ENCODE results near the gene C2orf78.
"Not testable (repeated sequence)": the region's sequence is repeated elsewhere in the genome, so short reads cannot be mapped to it uniquely, and the experiment has no call there.

Gene C2orf78

DNA sequence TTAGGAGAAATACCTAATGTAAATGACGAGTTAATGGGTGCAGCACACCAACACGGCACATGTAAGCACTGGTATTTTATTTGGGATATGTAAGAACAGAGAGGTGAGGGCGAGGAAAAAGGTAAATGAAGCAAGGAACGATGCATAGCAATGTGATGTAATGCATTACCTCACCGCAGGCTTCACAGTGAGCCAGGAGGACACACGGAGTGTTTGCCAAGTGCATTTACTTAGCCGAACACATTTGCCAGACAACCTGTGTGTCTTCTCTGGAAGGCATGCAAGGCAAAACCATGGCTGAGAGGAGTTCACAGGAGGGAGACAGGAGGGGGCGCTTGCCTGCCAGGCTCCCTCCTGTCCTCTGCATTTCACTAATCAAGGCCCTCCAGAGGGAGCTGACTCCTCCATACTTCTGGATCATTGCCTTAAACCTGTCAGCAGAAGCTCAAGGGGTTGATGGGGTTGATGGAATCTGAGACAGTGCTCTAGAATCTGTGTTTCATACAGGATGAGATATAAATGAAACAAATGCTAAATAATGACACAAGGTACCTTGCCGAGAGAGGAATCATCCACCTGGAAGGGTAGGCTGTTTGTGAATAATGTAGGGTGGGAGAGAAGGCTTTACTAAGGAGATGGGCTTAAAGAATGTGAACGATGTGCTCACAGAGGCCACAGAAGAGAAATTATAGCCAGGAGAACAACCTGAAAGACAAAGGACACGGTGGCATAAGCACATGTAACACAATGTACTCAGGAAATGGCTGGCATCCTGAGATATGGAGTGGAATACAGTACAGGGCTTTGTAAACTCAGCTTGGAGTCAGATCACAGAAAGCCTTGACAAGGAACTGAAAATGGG lies 37.7 kb upstream of the C2orf78 start:
- H3K36me3 ChIP-seq (ENCODE audit: control insufficient read depth, insufficient read depth, low read length) = peaks cover 4% of the 10 kb centered on the region
- TF ChIP-seq, protein P1, sequence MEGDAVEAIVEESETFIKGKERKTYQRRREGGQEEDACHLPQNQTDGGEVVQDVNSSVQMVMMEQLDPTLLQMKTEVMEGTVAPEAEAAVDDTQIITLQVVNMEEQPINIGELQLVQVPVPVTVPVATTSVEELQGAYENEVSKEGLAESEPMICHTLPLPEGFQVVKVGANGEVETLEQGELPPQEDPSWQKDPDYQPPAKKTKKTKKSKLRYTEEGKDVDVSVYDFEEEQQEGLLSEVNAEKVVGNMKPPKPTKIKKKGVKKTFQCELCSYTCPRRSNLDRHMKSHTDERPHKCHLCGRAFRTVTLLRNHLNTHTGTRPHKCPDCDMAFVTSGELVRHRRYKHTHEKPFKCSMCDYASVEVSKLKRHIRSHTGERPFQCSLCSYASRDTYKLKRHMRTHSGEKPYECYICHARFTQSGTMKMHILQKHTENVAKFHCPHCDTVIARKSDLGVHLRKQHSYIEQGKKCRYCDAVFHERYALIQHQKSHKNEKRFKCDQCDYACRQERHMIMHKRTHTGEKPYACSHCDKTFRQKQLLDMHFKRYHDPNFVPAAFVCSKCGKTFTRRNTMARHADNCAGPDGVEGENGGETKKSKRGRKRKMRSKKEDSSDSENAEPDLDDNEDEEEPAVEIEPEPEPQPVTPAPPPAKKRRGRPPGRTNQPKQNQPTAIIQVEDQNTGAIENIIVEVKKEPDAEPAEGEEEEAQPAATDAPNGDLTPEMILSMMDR (IDR thresholded peaks at IDR 0.05; ENCODE audit: insufficient read depth, low read length, poor library complexity, severe bottlenecking) = no peak

DNA sequence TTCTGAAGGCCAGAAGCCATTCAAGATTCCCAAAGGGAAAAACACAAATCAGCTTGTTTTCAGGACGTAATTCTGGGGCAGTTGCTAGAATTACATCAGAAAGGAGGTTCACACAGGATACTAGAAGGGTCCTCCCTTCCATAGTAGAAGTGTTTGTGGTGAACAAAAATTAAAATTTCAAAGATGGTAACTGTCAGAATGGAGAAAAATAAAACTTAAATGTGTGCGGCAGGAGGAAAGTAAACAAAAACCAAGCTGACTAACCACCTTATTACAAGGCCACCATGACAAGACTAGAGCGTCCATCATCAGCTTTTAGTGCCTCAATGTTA lies 37.1 kb upstream of the C2orf78 start:
- Histone ChIP-seq H3K4me3 (replicated peaks; ENCODE audit: low read depth, low read length) (no peak overlapping the region), H3K27me3 (replicated peaks; ENCODE audit: control insufficient read depth, insufficient read depth, low read length) (no peaks in the 10 kb centered on the region), H3K36me3 (ENCODE audit: control insufficient read depth, insufficient read depth, low read length) (peaks cover 4% of the 10 kb centered on the region)
- TF ChIP-seq, protein P1 (IDR thresholded peaks at IDR 0.05; ENCODE audit: insufficient read depth, low read length, poor library complexity, severe bottlenecking) = no peak
- DNase-seq (ENCODE audit: extremely low read depth, insufficient read length) = no peak

More for the DNA sequence above, 37.7 kb upstream of the C2orf78 start:
- DNase-seq (ENCODE audit: extremely low read depth, insufficient read length) = no peak
- Histone ChIP-seq H3K27me3 (replicated peaks; ENCODE audit: control insufficient read depth, insufficient read depth, low read length) (no peaks in the 10 kb centered on the region), H3K4me3 (replicated peaks; ENCODE audit: low read depth, low read length) (no peak overlapping the region)

DNA sequence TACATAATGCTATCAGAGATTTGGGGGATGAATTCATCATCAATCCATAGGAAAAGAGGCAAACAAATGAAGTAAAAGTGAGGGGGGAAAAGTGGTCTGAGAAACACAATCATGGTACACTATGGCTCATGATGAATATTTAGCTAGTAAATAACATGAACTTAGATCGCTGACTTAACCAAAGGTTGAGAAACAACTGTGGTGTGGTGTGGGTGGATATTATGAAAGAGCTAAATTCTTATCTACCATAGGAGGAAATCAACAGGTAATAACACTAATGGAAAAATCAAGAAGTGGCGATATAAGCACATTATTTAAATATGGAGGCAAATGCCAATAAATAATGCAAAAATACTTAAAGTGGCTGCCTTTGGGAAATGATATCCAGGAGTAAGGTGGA lies 34.7 kb upstream of the C2orf78 start:
- Histone ChIP-seq H3K4me3 (replicated peaks; ENCODE audit: low read depth, low read length) (no peak overlapping the region), H3K27me3 (replicated peaks; ENCODE audit: control insufficient read depth, insufficient read depth, low read length) (no peaks in the 10 kb centered on the region), H3K36me3 (ENCODE audit: control insufficient read depth, insufficient read depth, low read length) (peaks cover 4% of the 10 kb centered on the region)
- TF ChIP-seq, protein P1 (IDR thresholded peaks at IDR 0.05; ENCODE audit: insufficient read depth, low read length, poor library complexity, severe bottlenecking) = no peak
- DNase-seq (ENCODE audit: extremely low read depth, insufficient read length) = no peak

DNA sequence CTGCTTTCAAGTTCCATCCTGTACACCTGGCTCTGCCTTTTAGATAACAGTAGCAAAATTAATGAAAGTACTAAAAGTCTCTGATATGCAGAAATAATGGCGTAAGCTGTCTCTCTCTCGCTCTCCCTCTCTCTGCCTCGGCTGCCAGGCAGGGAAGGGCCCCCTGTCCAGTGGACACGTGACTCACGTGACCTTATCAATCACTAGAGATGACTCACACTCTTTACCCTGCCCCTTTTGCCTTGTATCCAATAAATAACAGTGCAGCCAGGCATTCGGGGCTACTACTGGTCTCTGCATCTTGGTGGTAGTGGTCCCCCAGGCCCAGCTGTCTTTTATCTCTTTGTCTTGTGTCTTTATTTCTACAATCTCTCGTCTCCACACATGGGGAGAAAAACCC lies 29.7 kb upstream of the C2orf78 start:
- not testable (repeated sequence) for H3K27me3 ChIP-seq (replicated peaks; ENCODE audit: control insufficient read depth, insufficient read depth, low read length); DNase-seq (ENCODE audit: extremely low read depth, insufficient read length); H3K36me3 ChIP-seq (ENCODE audit: control insufficient read depth, insufficient read depth, low read length)

DNA sequence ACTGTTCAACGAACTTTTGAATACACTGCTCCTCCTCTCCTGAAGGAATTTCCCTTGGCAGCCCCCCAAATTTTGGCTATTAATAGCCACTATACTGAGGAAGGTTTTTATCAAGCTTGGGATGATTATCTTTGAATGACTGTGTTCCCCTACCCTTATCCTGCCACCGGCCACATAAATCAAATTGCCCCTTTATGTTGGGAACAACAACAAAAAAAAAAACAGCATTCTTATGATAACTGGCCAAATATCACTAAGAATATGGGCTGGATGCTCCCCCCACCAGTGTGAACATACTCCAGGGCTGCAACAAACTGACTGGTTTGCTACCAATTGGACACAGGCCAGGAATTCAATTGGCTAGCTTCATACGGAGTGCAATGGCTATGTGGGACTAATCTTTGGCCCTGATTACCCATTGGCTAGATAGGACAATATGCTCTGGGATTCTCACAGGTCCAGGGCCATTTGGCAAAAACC lies 24.7 kb upstream of the C2orf78 start:
- TF ChIP-seq, protein P1 (IDR thresholded peaks at IDR 0.05; ENCODE audit: insufficient read depth, low read length, poor library complexity, severe bottlenecking) = no peak
- no peak for DNase-seq (ENCODE audit: extremely low read depth, insufficient read length)
- Histone ChIP-seq H3K4me3 (replicated peaks; ENCODE audit: low read depth, low read length) (no peak overlapping the region), H3K36me3 (ENCODE audit: control insufficient read depth, insufficient read depth, low read length) (peaks cover 4% of the 10 kb centered on the region), H3K27me3 (replicated peaks; ENCODE audit: control insufficient read depth, insufficient read depth, low read length) (no peaks in the 10 kb centered on the region)

More for the DNA sequence above, 29.7 kb upstream of the C2orf78 start:
- not testable (repeated sequence) for H3K4me3 ChIP-seq (replicated peaks; ENCODE audit: low read depth, low read length)

DNA sequence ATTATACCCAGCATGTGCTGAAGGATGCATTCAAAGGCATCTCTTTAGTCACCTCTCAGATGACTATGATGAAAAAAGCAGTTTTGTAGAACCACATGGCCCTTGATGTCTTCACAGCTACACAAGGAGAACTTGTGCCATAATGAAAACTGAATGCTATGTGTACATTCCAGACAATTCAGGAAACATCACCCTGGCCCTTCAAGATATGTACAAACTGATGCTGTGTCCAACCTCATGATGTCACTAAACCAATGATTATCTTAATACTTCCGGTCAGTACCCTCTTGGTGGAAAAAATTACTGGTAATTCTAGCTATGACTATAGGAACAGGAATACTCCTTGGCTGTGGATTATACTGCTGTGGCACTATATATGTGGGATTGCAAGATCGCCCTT lies 24.1 kb upstream of the C2orf78 start:
- no peak for DNase-seq (ENCODE audit: extremely low read depth, insufficient read length)
- peaks cover 6% of the 10 kb centered on the region for H3K36me3 ChIP-seq (ENCODE audit: control insufficient read depth, insufficient read depth, low read length)
- no peak overlapping the region for H3K4me3 ChIP-seq (replicated peaks; ENCODE audit: low read depth, low read length)
- H3K27me3 ChIP-seq (replicated peaks; ENCODE audit: control insufficient read depth, insufficient read depth, low read length) = no peaks in the 10 kb centered on the region
- TF ChIP-seq, protein P1 (IDR thresholded peaks at IDR 0.05; ENCODE audit: insufficient read depth, low read length, poor library complexity, severe bottlenecking) = no peak
